ENCODE measurements around the gene GANAB. TPM values are rescaled to one million over a fixed set of nuclear protein-coding genes. Genes with fewer than 3 reads are reported as not detected.

The GANAB gene
- total and polyA plus RNA-seq, 4 donors = 45.2 to 209 (median 148) TPM

DNA sequence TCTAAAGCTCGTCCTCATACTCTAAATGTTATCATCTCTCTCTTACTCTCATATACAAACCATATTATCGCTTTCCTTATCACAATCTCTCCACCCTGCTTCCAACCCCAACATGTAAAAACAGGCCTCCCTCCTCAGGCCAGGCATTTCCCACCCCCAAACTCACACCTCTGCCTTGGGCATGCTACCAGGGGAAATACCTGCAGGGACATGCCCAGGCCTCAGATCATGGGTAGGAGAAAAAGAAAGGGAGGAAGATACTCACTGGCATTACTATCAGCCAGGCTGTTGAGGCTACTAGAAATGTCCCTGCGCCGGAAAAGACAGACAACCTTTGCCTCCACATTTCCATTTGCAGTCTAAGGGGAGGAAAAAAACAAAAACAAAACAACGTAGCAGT, 46.5 kb downstream of the GANAB start:
- 67% methylated on average over 5 of the region's 5 CpGs for WGBS
- Histone ChIP-seq H3K4me1 (ENCODE audit: control insufficient read depth in 4 of 4, insufficient read depth in 4 of 4, low read length in 3 of 4) (peaks cover 8 to 26% (median 18%) of the 10 kb centered on the region in 4 donors), H3K9ac (ENCODE audit: low read depth in 1 of 2, low read length in 2 of 2) (peak overlapping the region; percentile 89 to 92), H3K27me3 (ENCODE audit: control insufficient read depth in 4 of 4, insufficient read depth in 4 of 4, low read length in 3 of 4) (no peaks in the 10 kb centered on the region), H3K36me3 (ENCODE audit: control insufficient read depth in 4 of 4, insufficient read depth in 3 of 4, low read depth in 1 of 4, low read length in 3 of 4) (peaks cover 10 to 37% (median 30%) of the 10 kb centered on the region in 4 donors), H3K9me3 (ENCODE audit: control insufficient read depth in 4 of 4, low read length in 3 of 4) (no peaks in the 10 kb centered on the region), H3K4me3 (ENCODE audit: low read depth in 1 of 3, low read length in 3 of 3) (peak overlapping the region in 2 of 3 donors; percentile 7 to 82), H3K27ac (ENCODE audit: low read depth in 1 of 2, low read length in 2 of 2) (peak overlapping the region in 1 of 2 donors; percentile 28)
- TF ChIP-seq HNF4G (IDR thresholded peaks at IDR 0.05) (no peak), YY1 (IDR thresholded peaks at IDR 0.05) (no peak), HNF4A (conservative IDR thresholded peaks at IDR 0.05) (no peak), TAF1 (conservative IDR thresholded peaks at IDR 0.05) (no peak), NR2F2 (IDR thresholded peaks at IDR 0.05) (no peak), EGR1 (IDR thresholded peaks at IDR 0.05; ENCODE audit: low read depth in 2 of 2) (no peak), FOXA2 (IDR thresholded peaks at IDR 0.05) (no peak), RXRA (IDR thresholded peaks at IDR 0.05) (no peak), RAD21 (IDR thresholded peaks at IDR 0.05) (no peak), JUND (IDR thresholded peaks at IDR 0.05) (no peak), FOXA1 (IDR thresholded peaks at IDR 0.05) (no peak)
- TF ChIP-seq, protein P1, sequence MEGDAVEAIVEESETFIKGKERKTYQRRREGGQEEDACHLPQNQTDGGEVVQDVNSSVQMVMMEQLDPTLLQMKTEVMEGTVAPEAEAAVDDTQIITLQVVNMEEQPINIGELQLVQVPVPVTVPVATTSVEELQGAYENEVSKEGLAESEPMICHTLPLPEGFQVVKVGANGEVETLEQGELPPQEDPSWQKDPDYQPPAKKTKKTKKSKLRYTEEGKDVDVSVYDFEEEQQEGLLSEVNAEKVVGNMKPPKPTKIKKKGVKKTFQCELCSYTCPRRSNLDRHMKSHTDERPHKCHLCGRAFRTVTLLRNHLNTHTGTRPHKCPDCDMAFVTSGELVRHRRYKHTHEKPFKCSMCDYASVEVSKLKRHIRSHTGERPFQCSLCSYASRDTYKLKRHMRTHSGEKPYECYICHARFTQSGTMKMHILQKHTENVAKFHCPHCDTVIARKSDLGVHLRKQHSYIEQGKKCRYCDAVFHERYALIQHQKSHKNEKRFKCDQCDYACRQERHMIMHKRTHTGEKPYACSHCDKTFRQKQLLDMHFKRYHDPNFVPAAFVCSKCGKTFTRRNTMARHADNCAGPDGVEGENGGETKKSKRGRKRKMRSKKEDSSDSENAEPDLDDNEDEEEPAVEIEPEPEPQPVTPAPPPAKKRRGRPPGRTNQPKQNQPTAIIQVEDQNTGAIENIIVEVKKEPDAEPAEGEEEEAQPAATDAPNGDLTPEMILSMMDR (IDR thresholded peaks at IDR 0.05; ENCODE audit: low read depth, low read length, missing input control) = no peak
- TF ChIP-seq, protein P2, sequence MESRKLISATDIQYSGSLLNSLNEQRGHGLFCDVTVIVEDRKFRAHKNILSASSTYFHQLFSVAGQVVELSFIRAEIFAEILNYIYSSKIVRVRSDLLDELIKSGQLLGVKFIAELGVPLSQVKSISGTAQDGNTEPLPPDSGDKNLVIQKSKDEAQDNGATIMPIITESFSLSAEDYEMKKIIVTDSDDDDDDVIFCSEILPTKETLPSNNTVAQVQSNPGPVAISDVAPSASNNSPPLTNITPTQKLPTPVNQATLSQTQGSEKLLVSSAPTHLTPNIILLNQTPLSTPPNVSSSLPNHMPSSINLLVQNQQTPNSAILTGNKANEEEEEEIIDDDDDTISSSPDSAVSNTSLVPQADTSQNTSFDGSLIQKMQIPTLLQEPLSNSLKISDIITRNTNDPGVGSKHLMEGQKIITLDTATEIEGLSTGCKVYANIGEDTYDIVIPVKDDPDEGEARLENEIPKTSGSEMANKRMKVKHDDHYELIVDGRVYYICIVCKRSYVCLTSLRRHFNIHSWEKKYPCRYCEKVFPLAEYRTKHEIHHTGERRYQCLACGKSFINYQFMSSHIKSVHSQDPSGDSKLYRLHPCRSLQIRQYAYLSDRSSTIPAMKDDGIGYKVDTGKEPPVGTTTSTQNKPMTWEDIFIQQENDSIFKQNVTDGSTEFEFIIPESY (IDR thresholded peaks at IDR 0.05) = no peak
- TF ChIP-seq, protein P3, sequence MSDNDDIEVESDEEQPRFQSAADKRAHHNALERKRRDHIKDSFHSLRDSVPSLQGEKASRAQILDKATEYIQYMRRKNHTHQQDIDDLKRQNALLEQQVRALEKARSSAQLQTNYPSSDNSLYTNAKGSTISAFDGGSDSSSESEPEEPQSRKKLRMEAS (IDR thresholded peaks at IDR 0.05) = no peak
- TF ChIP-seq, protein P4, sequence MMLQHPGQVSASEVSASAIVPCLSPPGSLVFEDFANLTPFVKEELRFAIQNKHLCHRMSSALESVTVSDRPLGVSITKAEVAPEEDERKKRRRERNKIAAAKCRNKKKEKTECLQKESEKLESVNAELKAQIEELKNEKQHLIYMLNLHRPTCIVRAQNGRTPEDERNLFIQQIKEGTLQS (IDR thresholded peaks at IDR 0.05) = no peak
- no peak for DNase-seq (ENCODE audit: low spot score)

DNA sequence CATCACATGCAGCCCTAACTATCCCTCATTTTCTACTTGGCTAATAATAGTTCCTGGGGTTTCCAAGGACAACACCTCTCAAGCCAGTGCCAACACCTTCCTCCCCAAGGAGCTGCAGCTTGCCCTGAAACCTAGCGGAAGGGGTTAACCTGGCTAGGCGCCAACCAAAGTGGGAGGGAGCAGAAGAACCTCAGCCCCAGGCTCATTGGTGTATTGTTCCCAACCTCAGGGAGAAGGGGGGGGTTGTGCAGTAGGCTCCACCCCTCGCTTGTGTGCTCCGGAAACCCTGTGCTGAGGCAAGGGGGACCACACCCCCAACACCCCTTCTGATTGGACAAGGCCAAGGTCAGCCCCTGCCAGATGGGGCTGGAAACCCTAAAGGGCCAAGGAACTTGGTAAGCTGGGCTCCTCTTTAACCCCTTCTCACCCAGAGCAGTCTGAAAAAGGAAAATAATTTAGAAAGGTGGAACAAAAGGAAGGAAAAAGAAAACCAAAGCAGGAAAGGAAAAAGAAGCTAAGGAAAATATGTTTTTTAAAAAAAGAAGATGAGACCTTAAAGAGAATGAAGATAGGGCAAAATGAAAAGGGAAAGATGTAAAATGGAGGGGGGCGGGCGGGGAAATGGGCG, 47.2 kb downstream of the GANAB start:
- H3K36me3 ChIP-seq (ENCODE audit: control insufficient read depth in 4 of 4, insufficient read depth in 3 of 4, low read depth in 1 of 4, low read length in 3 of 4) = peaks cover 14 to 44% (median 36%) of the 10 kb centered on the region in 4 donors

More for the DNA sequence above, 47.2 kb downstream of the GANAB start:
- H3K4me1 ChIP-seq (ENCODE audit: control insufficient read depth in 4 of 4, insufficient read depth in 4 of 4, low read length in 3 of 4) = peaks cover 8 to 24% (median 17%) of the 10 kb centered on the region in 4 donors
- peak in 1 of 2 donors; percentile 18 for TF ChIP-seq RXRA (IDR thresholded peaks at IDR 0.05)
- TF ChIP-seq, protein P2 (IDR thresholded peaks at IDR 0.05) = no peak
- TF ChIP-seq GABPA (IDR thresholded peaks at IDR 0.05 in 1 of 2, conservative IDR thresholded peaks at IDR 0.05 in 1 of 2) = peak; percentile 30 to 67
- peak; percentile 69 for TF ChIP-seq NR2F2 (IDR thresholded peaks at IDR 0.05)
- TF ChIP-seq EGR1 (IDR thresholded peaks at IDR 0.05; ENCODE audit: low read depth in 2 of 2) = no peak
- peak in 1 of 2 donors; percentile 17 for TF ChIP-seq RAD21 (IDR thresholded peaks at IDR 0.05)
- TF ChIP-seq HNF4A (conservative IDR thresholded peaks at IDR 0.05) = no peak
- TF ChIP-seq SP1 (IDR thresholded peaks at IDR 0.05) = peak; percentile 81
- TF ChIP-seq TAF1 (conservative IDR thresholded peaks at IDR 0.05) = no peak
- TF ChIP-seq YY1 (IDR thresholded peaks at IDR 0.05) = no peak
- no peaks in the 10 kb centered on the region for H3K27me3 ChIP-seq (ENCODE audit: control insufficient read depth in 4 of 4, insufficient read depth in 4 of 4, low read length in 3 of 4)
- H3K27ac ChIP-seq (ENCODE audit: low read depth in 1 of 2, low read length in 2 of 2) = peak overlapping the region in 1 of 2 donors; percentile 28
- no peak overlapping the region for H3K9ac ChIP-seq (ENCODE audit: low read depth in 1 of 2, low read length in 2 of 2)
- no peak overlapping the region for H3K4me3 ChIP-seq (ENCODE audit: low read depth in 1 of 3, low read length in 3 of 3)
- peak; percentile 83 for DNase-seq (ENCODE audit: low spot score)
- no peaks in the 10 kb centered on the region for H3K9me3 ChIP-seq (ENCODE audit: control insufficient read depth in 4 of 4, low read length in 3 of 4)
- WGBS = 59% methylated on average over 7 of the region's 7 CpGs
